ENCODE measurements around the gene ZNF784. TPM values are rescaled to one million over a fixed set of nuclear protein-coding genes. Genes with fewer than 3 reads are reported as not detected.

Gene ZNF784
- total RNA-seq, 1 experiment from 2014 or later: 9.9 TPM

GRCh38 chr19:55611983-55612645 is 12.3 kb downstream of the ZNF784 start (continued):
- TF ChIP-seq ARID4B (CRISPR knock-in tag; IDR thresholded peaks at IDR 0.05; ENCODE audit: borderline replicate concordance) (no peak), RORB (CRISPR knock-in tag; IDR thresholded peaks at IDR 0.05) (no peak)

GRCh38 chr19:55611300-55611982 is 12.9 kb downstream of the ZNF784 start:
- H3K27ac Mint-ChIP-seq: no peak overlapping the region
- POLR2A ChIA-PET: no interaction called here
- H3K4me3 Mint-ChIP-seq: no peak overlapping the region

More at GRCh38 chr19:55611300-55611982, 12.9 kb downstream of the ZNF784 start:
- DNase-seq (ENCODE audit: low spot score): no peak
- CTCF ChIA-PET: no interaction called here
- peaks cover 25% of the 10 kb centered on the region for H3K36me3 Mint-ChIP-seq
- no peak for ATAC-seq
- no peak for TF ChIP-seq ATF3 (CRISPR knock-in tag; conservative IDR thresholded peaks at IDR 0.05)
- no peak for TF ChIP-seq ZNF232 (CRISPR knock-in tag; IDR thresholded peaks at IDR 0.05)
- no peak for TF ChIP-seq E2F1 (CRISPR knock-in tag; IDR thresholded peaks at IDR 0.05)
- no peak for TF ChIP-seq KAT7 (CRISPR knock-in tag; IDR thresholded peaks at IDR 0.05; ENCODE audit: borderline replicate concordance)
- TF ChIP-seq AR (CRISPR knock-in tag; IDR thresholded peaks at IDR 0.05): no peak
- no peak for TF ChIP-seq JUN (CRISPR knock-in tag; IDR thresholded peaks at IDR 0.05)
- no peak for TF ChIP-seq ZNF317 (CRISPR knock-in tag; IDR thresholded peaks at IDR 0.05; ENCODE audit: borderline replicate concordance, low read depth)
- TF ChIP-seq ZNF219 (CRISPR knock-in tag; IDR thresholded peaks at IDR 0.05; ENCODE audit: borderline replicate concordance): no peak
- TF ChIP-seq SMAD3 (CRISPR knock-in tag; IDR thresholded peaks at IDR 0.05; ENCODE audit: borderline replicate concordance): no peak
- no peak for TF ChIP-seq TEAD4 (CRISPR knock-in tag; IDR thresholded peaks at IDR 0.05)
- TF ChIP-seq ZMAT4 (CRISPR knock-in tag; IDR thresholded peaks at IDR 0.05): no peak
- TF ChIP-seq PRDM15 (CRISPR knock-in tag; IDR thresholded peaks at IDR 0.05): no peak
- TF ChIP-seq ZNF121 (CRISPR knock-in tag; IDR thresholded peaks at IDR 0.05): no peak
- no peak for TF ChIP-seq CREB1 (CRISPR knock-in tag; IDR thresholded peaks at IDR 0.05)
- TF ChIP-seq CBFB (CRISPR knock-in tag; IDR thresholded peaks at IDR 0.05; ENCODE audit: low read depth): no peak
- no peak for TF ChIP-seq ZNF512 (CRISPR knock-in tag; IDR thresholded peaks at IDR 0.05; ENCODE audit: borderline replicate concordance)
- TF ChIP-seq NR1H2 (CRISPR knock-in tag; IDR thresholded peaks at IDR 0.05): no peak
- no peaks in the 10 kb centered on the region for H3K9me3 Mint-ChIP-seq
- no peaks in the 10 kb centered on the region; the same call in 1 of the 2 replicates for H3K27me3 Mint-ChIP-seq (ENCODE audit: low read depth)
- H3K4me1 Mint-ChIP-seq: peaks cover 7% of the 10 kb centered on the region
